Gastroesophageal sphincter (tissue), 4 donors: ENCODE results near the gene ZBTB16. TPM values are rescaled to one million over a fixed set of nuclear protein-coding genes. Genes with fewer than 3 reads are reported as not detected.

Experiments used
- ATAC-seq: fragments of 150-250 bp; one replicate; pipeline ENCODE4 v1.9.1; 2016; ENCODE audit warnings: mild to moderate bottlenecking, moderate library complexity
- H3K27ac ChIP-seq, 4 donors: fragments of 200-600 bp; sonication (generic) in 3 of 4; 1 replicate in 3 of 4; 2 replicates in 1 of 4; pipeline ENCODE4 v1.5.1; 2016 to 2019
- H3K27me3 ChIP-seq: fragments of 200-600 bp; sonication (generic); one replicate; pipeline ENCODE4 v1.5.1; 2019
- H3K36me3 ChIP-seq, 2 donors: fragments of 200-600 bp; sonication (generic); one replicate each; pipeline ENCODE4 v1.5.1; 2019; ENCODE audit warnings: control low read depth in 1 of 2
- H3K4me1 ChIP-seq, 3 donors: fragments of 200-600 bp; sonication (generic); 1 replicate in 2 of 3; 2 replicates in 1 of 3; pipeline ENCODE4 v1.5.1; 2016 to 2019; ENCODE audit warnings: control low read depth in 2 of 3
- H3K4me3 ChIP-seq, 2 donors: fragments of 200-600 bp; sonication (generic); one replicate each; pipeline ENCODE4 v1.5.1; 2019; ENCODE audit warnings: mild to moderate bottlenecking in 1 of 2, moderate library complexity in 1 of 2
- H3K9me3 ChIP-seq, 3 donors: fragments of 200-600 bp; sonication (generic); one replicate each; pipeline ENCODE4 v1.5.1; 2017 to 2019; ENCODE audit warnings: control low read depth in 2 of 3
- EP300 ChIP-seq: sonication (generic); formaldehyde crosslinking; IDR thresholded peaks from one replicate; pipeline ENCODE4 v1.6.1; 2017; ENCODE audit warnings: antibody characterized with exemption, mild to moderate bottlenecking
- POLR2A ChIP-seq, 2 donors: fragments of 450-650 bp; IDR thresholded peaks; one replicate each; pipeline ENCODE4 v1.6.1; 2017; ENCODE audit warnings: antibody characterized with exemption in 2 of 2, mild to moderate bottlenecking in 2 of 2, moderate library complexity in 1 of 2
- POLR2AphosphoS5 ChIP-seq: sonication (generic); formaldehyde crosslinking; IDR thresholded peaks from one replicate; pipeline ENCODE4 v1.6.1; 2017; ENCODE audit warnings: antibody characterized with exemption
- WGBS, 2 donors: methylation state at CpG; one replicate each; pipeline ENCODE4 v1.1.5; 2018; ENCODE audit warnings: low coverage in 1 of 2; 5-methylcytosine and 5-hydroxymethylcytosine counted together
- total RNA-seq, 4 donors: library from RNA; depleted of rRNA; stranded (reverse); fragments of >200 nt; gene quantifications; one replicate each; pipeline ENCODE4 v1.1.0, GENCODE V29; 2016
- TF ChIP-seq, protein P1 (sequence below), 4 experiments: fragments of 200-600 bp in 2 of 4; fragments of 450-650 bp in 2 of 4; sonication (generic) in 1 of 4; IDR thresholded peaks; one replicate each; pipeline ENCODE4 v1.5.1; 2017 to 2019; ENCODE audit warnings: antibody characterized with exemption in 4 of 4, mild to moderate bottlenecking in 2 of 4, moderate library complexity in 2 of 4

The ZBTB16 gene
- total RNA-seq, 4 donors from 2014 or later: 153 to 284 (median 232) TPM

DNA sequence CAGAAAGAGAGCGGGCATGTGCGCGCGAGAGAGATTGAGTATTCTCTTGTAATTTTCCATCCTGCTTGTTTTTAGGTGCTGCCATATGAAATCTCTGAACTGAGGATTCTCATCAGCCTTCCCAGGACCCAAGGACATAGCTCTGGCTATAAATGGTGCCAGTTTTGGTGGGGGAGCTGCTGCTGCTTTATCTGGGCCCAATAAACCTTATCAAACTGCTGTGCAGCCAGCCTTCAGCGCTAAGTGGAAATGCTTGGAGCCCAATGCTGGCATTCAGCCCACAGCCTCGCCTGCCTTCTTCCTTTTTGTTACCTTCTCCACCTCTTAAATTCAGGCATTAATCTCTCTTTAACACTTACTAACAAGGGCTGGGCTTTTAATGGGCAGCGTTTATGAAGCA lies 2.4 kb upstream of the ZBTB16 start:
- Histone ChIP-seq H3K9me3 (no peaks in the 10 kb centered on the region), H3K36me3 (peaks cover 0 to 5% of the 10 kb centered on the region in 2 donors), H3K4me3 (no peak overlapping the region), H3K27me3 (no peaks in the 10 kb centered on the region), H3K4me1 (peaks cover 0 to 19% (median 7%) of the 10 kb centered on the region in 3 donors), H3K27ac (no peak overlapping the region)
- 85 to 87% methylated on average over 6 to 7 of the region's 7 CpGs for WGBS, 2 donors
- TF ChIP-seq EP300: no peak
- no peak for TF ChIP-seq POLR2AphosphoS5
- TF ChIP-seq POLR2A (IDR thresholded peaks at IDR 0.05): no peak
- TF ChIP-seq, protein P1, sequence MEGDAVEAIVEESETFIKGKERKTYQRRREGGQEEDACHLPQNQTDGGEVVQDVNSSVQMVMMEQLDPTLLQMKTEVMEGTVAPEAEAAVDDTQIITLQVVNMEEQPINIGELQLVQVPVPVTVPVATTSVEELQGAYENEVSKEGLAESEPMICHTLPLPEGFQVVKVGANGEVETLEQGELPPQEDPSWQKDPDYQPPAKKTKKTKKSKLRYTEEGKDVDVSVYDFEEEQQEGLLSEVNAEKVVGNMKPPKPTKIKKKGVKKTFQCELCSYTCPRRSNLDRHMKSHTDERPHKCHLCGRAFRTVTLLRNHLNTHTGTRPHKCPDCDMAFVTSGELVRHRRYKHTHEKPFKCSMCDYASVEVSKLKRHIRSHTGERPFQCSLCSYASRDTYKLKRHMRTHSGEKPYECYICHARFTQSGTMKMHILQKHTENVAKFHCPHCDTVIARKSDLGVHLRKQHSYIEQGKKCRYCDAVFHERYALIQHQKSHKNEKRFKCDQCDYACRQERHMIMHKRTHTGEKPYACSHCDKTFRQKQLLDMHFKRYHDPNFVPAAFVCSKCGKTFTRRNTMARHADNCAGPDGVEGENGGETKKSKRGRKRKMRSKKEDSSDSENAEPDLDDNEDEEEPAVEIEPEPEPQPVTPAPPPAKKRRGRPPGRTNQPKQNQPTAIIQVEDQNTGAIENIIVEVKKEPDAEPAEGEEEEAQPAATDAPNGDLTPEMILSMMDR (IDR thresholded peaks at IDR 0.05): no peak
- ATAC-seq: no peak

DNA sequence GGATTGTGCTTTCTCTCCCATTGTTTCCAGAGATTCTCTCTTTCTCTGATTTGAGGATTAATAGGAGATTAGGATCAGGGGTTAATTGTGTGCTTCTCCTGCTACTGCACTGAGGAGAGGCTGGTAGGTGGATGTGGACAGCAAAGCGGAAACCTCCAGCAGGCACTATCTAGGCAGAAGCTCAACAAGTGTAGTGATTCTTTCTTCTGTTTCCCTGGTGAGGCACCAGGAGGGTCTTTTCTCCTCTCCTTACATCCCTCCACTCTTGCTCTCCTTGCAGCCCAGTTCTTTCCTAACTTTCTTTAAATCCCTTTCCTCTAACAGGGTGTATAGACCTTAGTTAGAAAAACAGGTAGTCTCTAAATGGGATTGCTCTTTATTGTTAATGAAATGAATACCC lies 1.9 kb upstream of the ZBTB16 start:
- peaks cover 0 to 5% of the 10 kb centered on the region in 2 donors for H3K36me3 ChIP-seq
- no peak overlapping the region for H3K4me3 ChIP-seq
- WGBS, 2 donors: 25 to 100% methylated on average over 1 of the region's 1 CpG
- TF ChIP-seq, protein P1 (IDR thresholded peaks at IDR 0.05): no peak
- TF ChIP-seq POLR2A (IDR thresholded peaks at IDR 0.05): no peak
- no peak for TF ChIP-seq EP300
- no peak for TF ChIP-seq POLR2AphosphoS5
- peak overlapping the region in 1 of 4 donors; percentile 100 for H3K27ac ChIP-seq
- H3K4me1 ChIP-seq: peaks cover 0 to 23% (median 7%) of the 10 kb centered on the region in 3 donors
- H3K9me3 ChIP-seq: no peaks in the 10 kb centered on the region
- no peak for ATAC-seq
- no peaks in the 10 kb centered on the region for H3K27me3 ChIP-seq

DNA sequence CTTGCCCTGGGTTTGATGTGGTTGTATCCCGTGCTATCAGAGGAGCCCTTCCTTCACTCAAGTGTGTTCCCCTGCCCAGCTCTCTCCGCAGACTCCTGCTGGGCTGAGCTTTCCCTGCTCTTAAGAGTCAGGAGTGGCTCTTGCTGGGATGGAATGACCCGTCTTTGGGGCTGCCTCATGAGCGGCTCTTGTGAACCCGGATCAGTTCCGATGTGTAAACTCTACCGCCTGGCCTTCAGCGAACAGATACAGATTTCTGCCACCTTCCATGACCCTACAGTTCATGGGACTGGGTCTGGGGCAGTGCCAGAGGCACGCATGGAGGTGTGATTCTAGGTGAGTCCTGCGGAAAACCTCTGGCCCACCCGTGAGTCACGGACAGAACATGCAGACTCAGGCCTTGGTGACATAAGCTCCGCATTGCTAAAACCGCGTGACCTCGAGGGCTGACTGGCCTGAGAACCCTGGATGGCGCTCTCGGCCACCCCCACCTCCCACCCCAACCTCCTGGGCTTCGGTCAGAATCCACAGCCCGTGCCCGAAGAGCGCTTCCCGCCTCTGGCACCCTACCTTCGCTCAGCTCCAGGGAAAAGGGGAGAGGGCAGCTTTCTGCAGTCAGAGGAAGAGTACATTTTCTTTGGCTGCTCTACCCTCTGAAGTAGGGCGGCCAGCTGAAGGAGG lies 1.3 kb upstream of the ZBTB16 start:
- no peak for ATAC-seq
- Histone ChIP-seq H3K27me3 (no peaks in the 10 kb centered on the region), H3K4me3 (peak overlapping the region; percentile 55 to 100), H3K36me3 (peaks cover 0 to 9% of the 10 kb centered on the region in 2 donors), H3K27ac (peak overlapping the region; percentile 84 to 100 (median 100)), H3K4me1 (peaks cover 0 to 29% (median 7%) of the 10 kb centered on the region in 3 donors), H3K9me3 (no peaks in the 10 kb centered on the region)
- TF ChIP-seq POLR2AphosphoS5 (no peak), EP300 (no peak), POLR2A (IDR thresholded peaks at IDR 0.05) (no peak)
- TF ChIP-seq, protein P1 (IDR thresholded peaks at IDR 0.05): no peak
- 88 to 93% methylated on average over 1 to 7 of the region's 25 CpGs for WGBS, 2 donors

DNA sequence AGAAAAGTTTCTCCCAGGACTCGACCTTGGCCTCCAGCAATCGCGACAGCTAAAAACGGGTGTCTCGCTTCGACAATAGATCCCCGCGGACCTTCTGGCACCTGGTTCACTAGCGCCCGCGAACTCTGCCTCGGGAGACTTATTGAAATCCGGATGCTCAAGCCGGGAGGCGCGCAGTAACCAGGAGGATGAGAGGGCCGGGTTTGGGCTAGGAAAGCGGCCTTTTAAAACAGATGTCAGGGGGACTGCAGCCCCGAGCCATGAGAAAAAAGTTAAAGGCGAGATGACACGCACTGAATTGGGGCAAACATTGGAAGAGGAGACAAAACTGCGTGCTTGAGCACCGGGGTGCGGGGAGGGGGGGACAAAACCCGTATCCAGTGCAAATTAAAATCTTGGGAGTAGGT lies 637 bp upstream of the ZBTB16 start:
- peaks cover 0 to 16% of the 10 kb centered on the region in 2 donors for H3K36me3 ChIP-seq
- H3K4me1 ChIP-seq: peaks cover 0 to 36% (median 15%) of the 10 kb centered on the region in 3 donors
- ATAC-seq: no peak
- H3K4me3 ChIP-seq: peak overlapping the region; percentile 55 to 100
- H3K27me3 ChIP-seq: no peaks in the 10 kb centered on the region
- WGBS, 2 donors: 0% methylated on average over 2 of the region's 25 CpGs; no CpG with 5 or more reads in 1 of the 2 donors
- no peak for TF ChIP-seq POLR2AphosphoS5
- TF ChIP-seq EP300: no peak
- no peaks in the 10 kb centered on the region for H3K9me3 ChIP-seq
- H3K27ac ChIP-seq: peak overlapping the region; percentile 84 to 100 (median 100)

DNA sequence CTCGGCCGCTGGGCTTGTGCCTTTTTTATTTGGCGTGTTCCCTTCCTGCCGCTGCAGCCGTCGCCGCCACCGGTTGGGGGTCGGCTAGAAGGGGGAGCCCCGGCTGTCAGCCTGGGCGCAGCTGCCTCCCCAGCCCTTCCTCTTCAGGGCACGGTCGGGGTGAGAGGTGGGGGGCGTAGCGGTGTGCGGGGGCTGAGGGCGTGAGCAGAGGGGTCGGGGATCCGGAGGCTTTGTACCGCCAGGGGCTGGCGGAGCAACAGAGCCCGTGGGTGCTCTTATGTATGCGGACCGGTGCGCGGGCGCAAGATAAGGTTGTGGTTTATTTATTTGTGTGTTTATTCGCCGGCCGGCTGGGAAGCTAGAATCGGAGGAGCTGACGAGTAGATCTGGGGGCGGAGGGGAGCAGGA lies 477 bp downstream of the ZBTB16 start:
- TF ChIP-seq POLR2AphosphoS5 (no peak), POLR2A (IDR thresholded peaks at IDR 0.05) (no peak), EP300 (no peak)
- TF ChIP-seq, protein P1 (IDR thresholded peaks at IDR 0.05): no peak
- WGBS, 2 donors: 0% methylated on average over 2 to 9 of the region's 33 CpGs
- ATAC-seq: peak; percentile 2
- peak overlapping the region; percentile 55 to 100 for H3K4me3 ChIP-seq
- H3K36me3 ChIP-seq: peaks cover 0 to 27% of the 10 kb centered on the region in 2 donors
- H3K27me3 ChIP-seq: no peaks in the 10 kb centered on the region
- peaks cover 0 to 47% (median 20%) of the 10 kb centered on the region in 3 donors for H3K4me1 ChIP-seq
- no peaks in the 10 kb centered on the region for H3K9me3 ChIP-seq
- peak overlapping the region; percentile 92 to 100 (median 100) for H3K27ac ChIP-seq
